Measurements from ENCODE around the gene VAPB. TPM values are rescaled to one million over a fixed set of nuclear protein-coding genes. Genes with fewer than 3 reads are reported as not detected.
"Not testable (repeated sequence)": the region's sequence is repeated elsewhere in the genome, so short reads cannot be mapped to it uniquely, and the experiment has no call there.

Gene VAPB
- total RNA-seq, 1 donor from 2014 or later, result 55.3 TPM

GRCh38 chr20:58420798-58421496, 31.9 kb downstream of the VAPB start:
- Mint-ChIP-seq H3K4me3 (ENCODE audit: unreplicated experiment) (no peak overlapping the region), H3K27ac (ENCODE audit: unreplicated experiment) (peak overlapping the region; percentile 51), H3K9me3 (ENCODE audit: low read depth) (no peaks in the 10 kb centered on the region), H3K4me1 (ENCODE audit: low read depth) (peaks cover 24% of the 10 kb centered on the region), H3K36me3 (ENCODE audit: low read depth) (peaks cover 16% of the 10 kb centered on the region), H3K27me3 (ENCODE audit: low read depth) (no peaks in the 10 kb centered on the region)
- TF ChIP-seq, protein P1, sequence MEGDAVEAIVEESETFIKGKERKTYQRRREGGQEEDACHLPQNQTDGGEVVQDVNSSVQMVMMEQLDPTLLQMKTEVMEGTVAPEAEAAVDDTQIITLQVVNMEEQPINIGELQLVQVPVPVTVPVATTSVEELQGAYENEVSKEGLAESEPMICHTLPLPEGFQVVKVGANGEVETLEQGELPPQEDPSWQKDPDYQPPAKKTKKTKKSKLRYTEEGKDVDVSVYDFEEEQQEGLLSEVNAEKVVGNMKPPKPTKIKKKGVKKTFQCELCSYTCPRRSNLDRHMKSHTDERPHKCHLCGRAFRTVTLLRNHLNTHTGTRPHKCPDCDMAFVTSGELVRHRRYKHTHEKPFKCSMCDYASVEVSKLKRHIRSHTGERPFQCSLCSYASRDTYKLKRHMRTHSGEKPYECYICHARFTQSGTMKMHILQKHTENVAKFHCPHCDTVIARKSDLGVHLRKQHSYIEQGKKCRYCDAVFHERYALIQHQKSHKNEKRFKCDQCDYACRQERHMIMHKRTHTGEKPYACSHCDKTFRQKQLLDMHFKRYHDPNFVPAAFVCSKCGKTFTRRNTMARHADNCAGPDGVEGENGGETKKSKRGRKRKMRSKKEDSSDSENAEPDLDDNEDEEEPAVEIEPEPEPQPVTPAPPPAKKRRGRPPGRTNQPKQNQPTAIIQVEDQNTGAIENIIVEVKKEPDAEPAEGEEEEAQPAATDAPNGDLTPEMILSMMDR (IDR thresholded peaks at IDR 0.05), result no peak
- no peak for DNase-seq (ENCODE audit: low spot score)

GRCh38 chr20:58421497-58421850, 32.4 kb downstream of the VAPB start:
- H3K9me3 Mint-ChIP-seq (ENCODE audit: low read depth), result no peaks in the 10 kb centered on the region
- no peak overlapping the region for H3K4me3 Mint-ChIP-seq (ENCODE audit: unreplicated experiment)
- peaks cover 16% of the 10 kb centered on the region for H3K36me3 Mint-ChIP-seq (ENCODE audit: low read depth)
- TF ChIP-seq, protein P1 (IDR thresholded peaks at IDR 0.05), result no peak
- H3K27me3 Mint-ChIP-seq (ENCODE audit: low read depth), result no peaks in the 10 kb centered on the region
- H3K27ac Mint-ChIP-seq (ENCODE audit: unreplicated experiment), result peak overlapping the region; percentile 51
- peaks cover 20% of the 10 kb centered on the region for H3K4me1 Mint-ChIP-seq (ENCODE audit: low read depth)
- no peak for DNase-seq (ENCODE audit: low spot score)

- Mint-ChIP-seq H3K36me3 (ENCODE audit: low read depth) (peaks cover 10% of the 10 kb centered on the region), H3K4me1 (ENCODE audit: low read depth) (peaks cover 20% of the 10 kb centered on the region), H3K27ac (ENCODE audit: unreplicated experiment) (no peak overlapping the region), H3K4me3 (ENCODE audit: unreplicated experiment) (no peak overlapping the region), H3K9me3 (ENCODE audit: low read depth) (no peaks in the 10 kb centered on the region), H3K27me3 (ENCODE audit: low read depth) (no peaks in the 10 kb centered on the region)
- TF ChIP-seq, protein P1 (IDR thresholded peaks at IDR 0.05), result no peak
- no peak for DNase-seq (ENCODE audit: low spot score)
These were observed 35.4 kb downstream of the VAPB start for GRCh38 chr20:58424218-58424969.

DNA sequence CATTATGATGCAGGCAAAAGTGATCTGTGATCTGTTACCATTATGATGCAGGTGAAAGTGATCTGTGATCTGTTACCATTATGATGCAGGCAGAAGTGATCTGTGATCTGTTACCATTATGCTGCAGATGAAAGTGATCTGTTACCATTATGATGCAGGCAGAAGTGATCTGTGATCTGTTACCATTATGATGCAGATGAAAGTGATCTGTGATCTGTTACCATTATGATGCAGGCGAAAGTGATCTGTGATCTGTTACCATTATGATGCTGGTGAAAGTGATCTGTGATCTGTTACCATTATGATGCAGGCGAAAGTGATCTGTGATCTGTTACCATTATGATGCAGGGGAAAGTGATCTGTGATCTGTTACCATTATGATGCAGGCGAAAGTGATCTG, 38.5 kb downstream of the VAPB start:
- H3K36me3 Mint-ChIP-seq (ENCODE audit: low read depth); H3K4me3 Mint-ChIP-seq (ENCODE audit: unreplicated experiment); DNase-seq (ENCODE audit: low spot score); H3K27ac Mint-ChIP-seq (ENCODE audit: unreplicated experiment); H3K9me3 Mint-ChIP-seq (ENCODE audit: low read depth); H3K27me3 Mint-ChIP-seq (ENCODE audit: low read depth): not testable (repeated sequence)
- H3K4me1 Mint-ChIP-seq (ENCODE audit: low read depth), result peaks cover 23% of the 10 kb centered on the region

- Mint-ChIP-seq H3K4me3 (ENCODE audit: unreplicated experiment) (no peak overlapping the region), H3K27ac (ENCODE audit: unreplicated experiment) (no peak overlapping the region), H3K36me3 (ENCODE audit: low read depth) (peaks cover 2% of the 10 kb centered on the region), H3K9me3 (ENCODE audit: low read depth) (no peaks in the 10 kb centered on the region), H3K27me3 (ENCODE audit: low read depth) (no peaks in the 10 kb centered on the region), H3K4me1 (ENCODE audit: low read depth) (peaks cover 22% of the 10 kb centered on the region)
- TF ChIP-seq, protein P1 (IDR thresholded peaks at IDR 0.05), result no peak
- no peak for DNase-seq (ENCODE audit: low spot score)
These were observed 39.3 kb downstream of the VAPB start for GRCh38 chr20:58428364-58428763.

Measured in chondrocyte (in vitro differentiated cells).